ENCODE measurements around the gene KIF1B.

DNA sequence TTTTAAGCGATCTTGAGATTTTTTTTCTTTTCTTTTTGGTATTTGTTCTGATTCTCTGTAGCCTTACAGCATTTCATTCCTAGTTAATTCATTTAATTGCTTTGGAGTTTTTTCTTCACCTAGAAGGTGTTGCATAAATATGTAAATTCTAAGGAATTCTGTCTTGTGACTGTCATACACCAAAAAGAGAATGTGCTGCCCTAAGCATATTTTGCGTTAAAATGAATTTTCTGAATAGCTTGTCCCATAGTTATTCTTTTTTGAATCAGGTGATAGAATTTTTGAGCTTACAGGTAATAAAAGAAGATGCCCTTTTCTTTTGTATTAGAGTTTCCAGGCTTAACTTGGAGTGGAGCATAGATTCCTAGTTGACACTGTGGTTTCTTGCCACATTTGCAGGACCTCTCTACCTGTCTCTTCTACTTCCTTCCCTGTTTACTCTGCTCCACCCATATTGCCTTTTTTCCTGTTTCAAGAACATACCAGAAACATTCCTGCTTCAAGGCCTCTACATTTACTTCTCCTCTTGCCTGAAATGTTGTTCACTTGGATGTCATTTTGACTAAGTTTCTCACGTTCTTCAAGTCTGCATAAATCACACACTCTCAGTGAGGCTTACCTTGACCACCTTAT, 53.2 kb downstream of the KIF1B start:
- TF ChIP-seq, protein P1, sequence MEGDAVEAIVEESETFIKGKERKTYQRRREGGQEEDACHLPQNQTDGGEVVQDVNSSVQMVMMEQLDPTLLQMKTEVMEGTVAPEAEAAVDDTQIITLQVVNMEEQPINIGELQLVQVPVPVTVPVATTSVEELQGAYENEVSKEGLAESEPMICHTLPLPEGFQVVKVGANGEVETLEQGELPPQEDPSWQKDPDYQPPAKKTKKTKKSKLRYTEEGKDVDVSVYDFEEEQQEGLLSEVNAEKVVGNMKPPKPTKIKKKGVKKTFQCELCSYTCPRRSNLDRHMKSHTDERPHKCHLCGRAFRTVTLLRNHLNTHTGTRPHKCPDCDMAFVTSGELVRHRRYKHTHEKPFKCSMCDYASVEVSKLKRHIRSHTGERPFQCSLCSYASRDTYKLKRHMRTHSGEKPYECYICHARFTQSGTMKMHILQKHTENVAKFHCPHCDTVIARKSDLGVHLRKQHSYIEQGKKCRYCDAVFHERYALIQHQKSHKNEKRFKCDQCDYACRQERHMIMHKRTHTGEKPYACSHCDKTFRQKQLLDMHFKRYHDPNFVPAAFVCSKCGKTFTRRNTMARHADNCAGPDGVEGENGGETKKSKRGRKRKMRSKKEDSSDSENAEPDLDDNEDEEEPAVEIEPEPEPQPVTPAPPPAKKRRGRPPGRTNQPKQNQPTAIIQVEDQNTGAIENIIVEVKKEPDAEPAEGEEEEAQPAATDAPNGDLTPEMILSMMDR (conservative IDR thresholded peaks at IDR 0.05; ENCODE audit: low read depth, low read length), result no peak
- no peak for TF ChIP-seq EZH2 (IDR thresholded peaks at IDR 0.05; ENCODE audit: borderline replicate concordance, low read depth, low read length, poor library complexity, severe bottlenecking)
